BE2C (cell line): ENCODE data around the gene CRELD1.

Source experiments
- DNase-seq: peaks from one replicate; pipeline ENCODE4 v3.0.0-alpha.2; 2020
- H3K27me3 ChIP-seq: fragments of 250-450 bp; sonication (Bioruptor Pico); 2 replicates; pipeline ENCODE4 v1.5.1; 2020; ENCODE audit warnings: mild to moderate bottlenecking
- H3K36me3 ChIP-seq: fragments of 250-450 bp; sonication (Bioruptor Pico); 2 replicates; pipeline ENCODE4 v1.5.1; 2020; ENCODE audit warnings: mild to moderate bottlenecking
- H3K4me1 ChIP-seq: fragments of 250-450 bp; sonication (Bioruptor Pico); 2 replicates; pipeline ENCODE4 v1.5.1; 2020
- H3K4me3 ChIP-seq: 2 replicates; pipeline ENCODE4 v1.5.1; 2011; ENCODE audit warnings: low read depth, low read length
- H3K9me3 ChIP-seq: fragments of 250-450 bp; sonication (Bioruptor Pico); 2 replicates; pipeline ENCODE4 v1.5.1; 2020
- TF ChIP-seq, protein P1 (sequence below): IDR thresholded peaks from 2 replicates; pipeline ENCODE4 v1.5.1; 2012; ENCODE audit warnings: mild to moderate bottlenecking, low read depth, low read length

The CRELD1 gene

DNA sequence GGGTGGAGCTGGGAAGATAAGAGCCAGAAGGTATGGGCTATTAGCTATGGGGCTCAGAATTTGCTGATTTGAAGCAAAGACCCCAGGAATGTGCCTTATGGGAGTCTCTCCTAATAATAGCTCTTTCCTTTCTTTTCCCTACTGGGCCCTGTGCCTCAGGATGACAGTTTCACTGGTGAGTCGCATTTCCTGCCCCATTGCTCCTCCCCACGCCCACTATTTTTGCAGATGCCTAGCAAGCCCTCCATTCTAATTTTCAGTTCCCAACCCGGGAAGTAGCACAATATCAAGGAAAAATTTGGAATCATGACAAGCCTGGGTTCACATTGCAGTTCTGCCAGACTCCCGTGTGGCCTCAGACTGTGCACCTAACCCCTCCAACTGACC, 30.4 kb upstream of the CRELD1 start:
- H3K4me1 ChIP-seq, result no peaks in the 10 kb centered on the region
- no peaks in the 10 kb centered on the region for H3K27me3 ChIP-seq
- H3K36me3 ChIP-seq, result no peaks in the 10 kb centered on the region
- DNase-seq, result no peak
- no peaks in the 10 kb centered on the region for H3K9me3 ChIP-seq
- H3K4me3 ChIP-seq, result no peak overlapping the region
- TF ChIP-seq, protein P1, sequence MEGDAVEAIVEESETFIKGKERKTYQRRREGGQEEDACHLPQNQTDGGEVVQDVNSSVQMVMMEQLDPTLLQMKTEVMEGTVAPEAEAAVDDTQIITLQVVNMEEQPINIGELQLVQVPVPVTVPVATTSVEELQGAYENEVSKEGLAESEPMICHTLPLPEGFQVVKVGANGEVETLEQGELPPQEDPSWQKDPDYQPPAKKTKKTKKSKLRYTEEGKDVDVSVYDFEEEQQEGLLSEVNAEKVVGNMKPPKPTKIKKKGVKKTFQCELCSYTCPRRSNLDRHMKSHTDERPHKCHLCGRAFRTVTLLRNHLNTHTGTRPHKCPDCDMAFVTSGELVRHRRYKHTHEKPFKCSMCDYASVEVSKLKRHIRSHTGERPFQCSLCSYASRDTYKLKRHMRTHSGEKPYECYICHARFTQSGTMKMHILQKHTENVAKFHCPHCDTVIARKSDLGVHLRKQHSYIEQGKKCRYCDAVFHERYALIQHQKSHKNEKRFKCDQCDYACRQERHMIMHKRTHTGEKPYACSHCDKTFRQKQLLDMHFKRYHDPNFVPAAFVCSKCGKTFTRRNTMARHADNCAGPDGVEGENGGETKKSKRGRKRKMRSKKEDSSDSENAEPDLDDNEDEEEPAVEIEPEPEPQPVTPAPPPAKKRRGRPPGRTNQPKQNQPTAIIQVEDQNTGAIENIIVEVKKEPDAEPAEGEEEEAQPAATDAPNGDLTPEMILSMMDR, result no peak

DNA sequence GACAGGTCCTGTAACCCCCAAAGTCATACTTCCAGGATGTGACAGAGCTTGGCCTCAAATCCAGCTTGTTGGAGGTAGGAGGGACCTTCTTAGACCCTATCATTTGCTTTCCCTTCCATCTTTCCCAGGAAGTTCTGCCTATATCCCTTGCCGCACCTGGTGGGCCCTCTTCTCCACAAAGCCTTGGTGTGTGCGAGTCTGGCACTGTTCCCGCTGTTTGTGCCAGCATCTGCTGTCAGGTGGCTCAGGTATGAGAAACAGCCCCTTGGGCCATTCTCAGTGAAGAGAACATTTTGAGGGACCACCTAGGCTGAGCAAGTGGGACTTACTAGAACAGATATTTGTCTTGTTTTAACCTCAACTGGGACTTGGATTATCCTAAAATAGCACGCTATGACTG, 29.7 kb upstream of the CRELD1 start:
- no peak overlapping the region for H3K4me3 ChIP-seq
- no peaks in the 10 kb centered on the region for H3K4me1 ChIP-seq
- no peaks in the 10 kb centered on the region for H3K9me3 ChIP-seq
- TF ChIP-seq, protein P1, result no peak
- no peak for DNase-seq
- no peaks in the 10 kb centered on the region for H3K36me3 ChIP-seq
- H3K27me3 ChIP-seq, result no peaks in the 10 kb centered on the region

DNA sequence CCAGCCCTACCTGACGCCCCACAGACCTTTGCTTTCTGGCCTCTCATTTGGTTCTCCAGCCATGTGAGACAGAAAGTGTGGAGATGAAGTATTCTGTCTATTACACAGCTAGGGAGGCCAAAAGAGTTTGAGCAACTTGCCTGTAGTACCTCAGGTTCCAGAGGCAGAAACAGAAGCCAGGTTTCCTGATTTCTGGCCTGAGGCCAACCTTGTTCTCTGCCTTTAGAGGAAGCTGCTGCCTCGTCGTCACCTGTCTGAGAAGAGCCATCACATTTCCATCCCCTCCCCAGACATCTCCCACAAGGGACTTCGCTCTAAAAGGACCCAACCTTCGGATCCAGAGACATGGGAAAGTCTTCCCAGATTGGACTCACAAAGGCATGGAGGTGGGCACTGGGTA, 27.2 kb upstream of the CRELD1 start:
- no peaks in the 10 kb centered on the region for H3K27me3 ChIP-seq
- no peaks in the 10 kb centered on the region for H3K36me3 ChIP-seq
- DNase-seq, result no peak
- no peaks in the 10 kb centered on the region for H3K4me1 ChIP-seq
- no peak overlapping the region for H3K4me3 ChIP-seq
- TF ChIP-seq, protein P1, result no peak
- no peaks in the 10 kb centered on the region for H3K9me3 ChIP-seq

DNA sequence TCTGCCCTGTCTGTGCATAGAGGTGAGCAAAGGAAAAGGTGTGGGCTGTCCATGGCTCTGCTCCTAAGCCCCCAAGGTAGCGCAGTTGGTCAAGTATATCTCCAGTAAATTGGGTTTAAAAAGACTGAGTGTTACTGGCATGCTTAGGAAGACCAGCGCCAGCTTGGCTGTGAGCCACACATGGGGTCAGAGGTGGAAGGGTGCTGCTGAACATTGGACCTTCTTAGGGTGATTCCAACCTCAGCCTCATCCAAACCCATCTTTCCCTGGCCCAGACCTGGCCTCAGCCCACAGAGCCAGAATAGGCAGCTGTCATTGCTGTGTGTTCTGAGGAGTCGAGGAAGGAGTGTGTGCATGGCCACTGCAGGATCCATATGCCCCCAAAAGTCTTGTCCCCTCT, 25.3 kb upstream of the CRELD1 start:
- Histone ChIP-seq H3K4me1 (no peaks in the 10 kb centered on the region), H3K4me3 (no peak overlapping the region), H3K36me3 (no peaks in the 10 kb centered on the region), H3K27me3 (no peaks in the 10 kb centered on the region), H3K9me3 (no peaks in the 10 kb centered on the region)
- DNase-seq, result no peak
- TF ChIP-seq, protein P1, result no peak

DNA sequence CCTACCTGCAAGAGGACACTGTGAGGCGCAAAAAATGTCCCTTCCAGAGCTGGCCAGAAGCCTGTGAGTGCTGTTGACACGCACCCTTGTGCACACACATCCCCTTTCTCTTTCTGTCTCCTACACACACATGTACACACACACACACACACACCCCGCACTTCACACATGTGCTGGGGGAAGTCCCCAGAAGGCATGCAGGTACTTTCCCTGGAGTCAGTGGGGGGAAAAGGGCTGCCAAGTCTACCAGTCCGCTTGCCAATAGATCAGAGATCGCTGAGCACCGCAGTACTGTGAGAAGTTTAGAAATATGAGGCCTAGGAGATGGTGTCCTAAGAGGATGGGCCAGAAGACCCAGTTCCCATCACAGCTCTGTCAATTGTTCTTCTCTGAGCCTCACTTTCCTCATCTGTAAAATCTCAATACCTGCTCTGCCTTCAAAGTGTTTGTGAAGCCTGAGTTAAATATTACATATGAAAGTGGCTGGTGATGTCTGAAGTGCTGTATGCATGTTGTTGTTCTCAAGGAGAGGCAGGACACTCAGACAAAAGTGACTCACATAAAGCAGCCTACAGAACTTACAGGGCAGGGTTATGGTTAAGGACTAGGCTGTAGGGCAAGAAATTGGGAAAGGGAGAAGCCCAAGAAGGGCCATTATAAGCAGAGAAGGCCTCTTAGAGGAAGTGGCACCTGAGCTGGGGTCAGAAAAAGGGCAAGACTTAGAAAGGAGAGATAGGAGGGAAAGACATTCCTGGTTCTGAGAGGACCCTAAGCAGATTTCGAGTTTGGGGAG, 24.2 kb upstream of the CRELD1 start:
- Histone ChIP-seq H3K9me3 (no peaks in the 10 kb centered on the region), H3K27me3 (no peaks in the 10 kb centered on the region), H3K36me3 (no peaks in the 10 kb centered on the region), H3K4me3 (no peak overlapping the region), H3K4me1 (no peaks in the 10 kb centered on the region)
- TF ChIP-seq, protein P1, result no peak
- no peak for DNase-seq

DNA sequence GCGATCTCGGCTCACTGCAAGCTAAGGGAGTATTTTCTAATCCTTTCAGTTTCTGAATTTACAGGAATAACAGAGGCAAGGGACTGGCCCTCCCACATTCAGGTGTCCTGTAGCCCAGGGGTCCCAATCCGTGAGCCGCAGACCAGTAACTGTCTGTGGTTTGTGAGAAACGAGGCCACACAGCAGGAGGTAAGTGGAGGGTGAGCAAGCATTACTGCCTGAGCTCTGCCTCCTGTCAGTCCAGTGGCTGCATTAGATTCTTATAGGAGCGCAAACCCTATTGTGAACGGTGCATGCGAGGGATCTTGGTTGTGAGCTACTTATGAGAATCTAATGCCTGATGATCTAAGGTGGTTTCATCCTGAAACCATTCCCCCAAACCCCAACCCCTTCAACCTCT, 21.8 kb upstream of the CRELD1 start:
- TF ChIP-seq, protein P1, result no peak
- no peak overlapping the region for H3K4me3 ChIP-seq
- H3K4me1 ChIP-seq, result peaks cover 5% of the 10 kb centered on the region; the same call in 1 of the 2 replicates

More for the DNA sequence above, 21.8 kb upstream of the CRELD1 start:
- H3K27me3 ChIP-seq, result no peaks in the 10 kb centered on the region
- no peak for DNase-seq
- H3K9me3 ChIP-seq, result no peaks in the 10 kb centered on the region
- H3K36me3 ChIP-seq, result no peaks in the 10 kb centered on the region
